Stimulated activated CD4-positive, alpha-beta T cell treated with anti-CD3 and anti-CD28 coated beads, Interleukin-4, amount 100 ng/mL, for 48 hours (primary cell): ENCODE results near the gene VSTM4.

Source experiments
- DNase-seq, 2 donors: peaks; one replicate each; pipeline ENCODE4 v3.0.0-alpha.2; 2020; ENCODE audit warnings: low read depth in 2 of 2

VSTM4 gene

GRCh38 chr10:48970046-48970445, 145.3 kb downstream of the VSTM4 start:
- DNase-seq: no peak

GRCh38 chr10:48968036-48968435, 147.3 kb downstream of the VSTM4 start:
- no peak for DNase-seq

GRCh38 chr10:48965460-48965859, 149.9 kb downstream of the VSTM4 start:
- DNase-seq: no peak
